GM19372 (cell line): ENCODE results near the gene GTF2H2C.
"Not testable (repeated sequence)": the region's sequence is repeated elsewhere in the genome, so short reads cannot be mapped to it uniquely, and the experiment has no call there.

Source experiments
- ATAC-seq: cut with Tn5 transposase; IDR thresholded peaks from one replicate; pipeline ENCODE4 v1.9.1; 2021; ENCODE audit warnings: mild to moderate bottlenecking, low read depth, moderate library complexity; ENCODE audit not compliant: unreplicated experiment

The GTF2H2C gene

DNA sequence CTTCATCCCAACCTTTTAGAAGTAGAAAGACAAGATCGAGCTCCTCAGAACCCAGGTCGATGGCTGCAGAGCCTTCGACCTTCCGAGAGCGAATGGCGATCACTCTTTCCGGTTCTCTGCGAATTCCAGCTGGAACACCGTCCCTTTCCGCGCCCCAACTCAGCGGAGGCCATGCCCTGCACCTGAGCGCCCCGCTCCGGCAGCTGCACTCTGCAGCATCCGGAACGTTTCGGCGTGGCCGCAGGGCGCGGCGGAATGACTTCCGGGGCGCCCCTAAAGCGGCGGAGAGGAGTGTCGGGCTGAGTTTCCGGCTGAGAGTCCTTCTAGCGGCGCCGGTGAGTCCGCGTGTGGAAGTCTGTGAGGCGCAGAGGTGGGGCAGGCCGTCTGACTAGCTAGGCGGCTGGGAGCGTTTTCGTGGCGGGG, at the start of gene GTF2H2C:
GTF2H2C (plus strand) TSS at position 284 of the 423 bp plus-strand sequence. CDS start 4,942 bp downstream, outside the sequence.
- ATAC-seq: peak; percentile 95

- ATAC-seq: no peak
Measured at GRCh38 chr5:69510694-69511093, 49.3 kb upstream of the GTF2H2C start.

DNA sequence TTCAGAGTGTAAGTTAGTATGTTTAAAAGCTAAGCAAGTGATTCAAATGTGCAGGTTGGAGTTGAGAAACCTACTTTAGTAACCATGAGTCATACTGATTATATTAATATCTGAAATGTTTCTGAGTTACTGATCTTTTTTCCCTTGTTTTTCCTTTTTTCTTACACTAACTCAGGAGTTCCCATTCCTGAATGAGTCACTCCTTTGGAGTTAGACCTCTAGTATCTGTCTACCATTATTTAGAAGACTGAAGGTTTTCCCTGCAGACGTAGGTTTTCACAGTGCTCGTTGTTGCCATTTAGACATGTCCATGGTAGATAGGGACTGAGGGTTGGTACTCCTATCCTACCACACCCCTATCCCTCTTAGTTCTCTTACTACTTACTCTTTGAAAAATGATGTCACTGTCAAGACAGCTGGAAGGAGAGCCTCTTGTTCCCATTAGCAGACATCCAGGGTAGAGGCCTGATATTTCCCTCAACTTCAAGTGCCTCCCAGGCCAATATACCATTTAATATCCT, 47.2 kb upstream of the GTF2H2C start:
- ATAC-seq: no peak

- not testable (repeated sequence) for ATAC-seq
Measured at GRCh38 chr5:69515570-69515969, 44.4 kb upstream of the GTF2H2C start.

DNA sequence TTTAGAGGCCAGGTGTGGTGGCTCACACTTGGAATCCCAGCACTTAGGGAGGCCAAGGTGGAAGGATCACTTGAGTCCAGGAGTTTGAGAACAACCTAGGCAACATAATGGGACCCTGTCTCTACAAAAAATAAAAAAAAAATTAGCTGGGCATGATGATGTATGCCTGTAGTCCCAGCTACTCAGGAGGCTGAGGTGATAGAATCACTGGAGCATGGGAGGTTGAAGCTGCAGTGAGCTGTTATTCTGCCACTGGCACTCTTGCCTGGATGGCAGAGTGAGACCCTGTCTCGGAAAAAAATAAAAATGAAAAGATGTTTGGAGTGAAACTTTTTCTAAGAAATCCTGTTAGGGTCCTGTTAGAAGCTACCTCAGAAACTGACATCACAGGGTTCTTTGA, 43.2 kb upstream of the GTF2H2C start:
- no peak for ATAC-seq

DNA sequence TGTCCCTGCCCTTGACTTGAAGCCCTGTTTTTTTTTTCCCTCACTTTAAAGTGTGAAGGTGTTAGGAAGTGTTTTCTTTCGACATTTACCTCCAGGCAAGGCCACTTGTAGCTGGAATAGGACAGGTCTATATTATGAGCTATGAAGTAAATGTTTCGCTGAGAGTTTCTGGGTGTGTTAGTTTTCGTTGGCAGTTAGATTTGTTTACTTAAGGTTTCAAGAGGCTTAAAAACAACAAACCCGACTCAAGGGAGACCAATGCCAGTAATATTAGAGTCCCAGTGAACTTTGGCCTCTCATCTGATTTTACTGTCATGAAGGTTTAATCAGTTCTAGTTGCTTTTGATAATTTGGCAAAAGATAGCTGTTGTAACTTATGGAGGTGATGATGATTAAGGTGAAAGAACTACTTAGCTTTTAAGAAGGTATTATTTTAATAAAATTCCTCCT, 42.2 kb upstream of the GTF2H2C start:
- ATAC-seq: no peak

GRCh38 chr5:69519285-69519684, 40.7 kb upstream of the GTF2H2C start:
- ATAC-seq: no peak

DNA sequence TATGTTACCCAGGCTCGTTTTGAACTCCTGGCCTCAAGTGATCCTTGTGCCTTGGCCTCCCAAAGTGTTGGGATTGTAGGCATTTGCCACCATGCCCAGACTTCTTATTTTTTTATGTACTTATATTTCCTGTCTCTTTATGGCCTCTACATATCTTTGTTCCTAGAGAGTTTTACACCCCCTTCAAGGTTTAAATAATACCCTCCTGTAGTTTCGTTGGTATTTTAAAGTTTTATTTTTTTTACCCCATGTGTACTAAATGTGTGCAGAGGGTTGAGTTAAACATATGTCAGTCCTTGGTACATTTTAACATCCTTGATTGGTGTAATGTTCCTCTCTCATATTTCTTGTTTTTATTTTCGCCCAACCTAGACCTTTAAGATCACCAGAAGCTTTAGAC, 38.0 kb upstream of the GTF2H2C start:
- no peak for ATAC-seq

DNA sequence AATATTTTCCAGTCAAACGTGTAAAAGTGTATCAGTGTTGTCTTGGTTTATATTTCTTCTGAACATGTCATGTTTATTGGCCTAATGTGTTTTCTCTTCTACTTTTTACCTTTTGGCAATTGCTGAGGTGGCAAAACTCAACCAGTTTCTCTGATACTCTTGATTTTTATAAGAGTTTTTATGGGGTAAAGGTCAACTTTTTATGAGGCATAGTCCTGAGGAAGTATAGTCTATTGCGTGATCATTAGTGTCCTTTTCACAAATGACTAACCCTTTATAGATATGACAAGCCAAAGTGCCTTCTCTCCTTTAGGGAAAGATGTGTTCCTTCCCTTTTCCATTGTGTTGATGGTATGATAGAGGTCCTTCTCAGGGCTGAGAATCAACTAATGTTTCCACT, 34.5 kb upstream of the GTF2H2C start:
- ATAC-seq: no peak

DNA sequence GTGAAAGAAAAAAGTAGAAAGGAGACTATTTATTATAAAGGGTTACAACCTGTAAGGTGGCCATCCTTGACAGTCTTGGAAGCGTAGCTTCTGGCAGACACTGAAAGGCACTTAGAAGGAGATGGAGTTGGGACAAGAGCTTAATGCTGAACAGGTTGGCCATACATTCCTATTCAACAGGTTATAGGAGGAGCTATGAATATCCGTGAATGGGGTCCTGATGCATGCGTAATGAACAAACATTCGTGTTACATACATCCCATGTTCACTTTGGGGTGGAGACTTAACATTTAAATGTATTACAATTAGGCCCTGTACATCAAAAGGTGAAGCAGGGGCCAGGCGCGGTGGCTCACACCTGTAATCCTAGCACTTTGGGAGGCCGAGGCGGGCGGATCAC, 33.3 kb upstream of the GTF2H2C start:
- no peak for ATAC-seq

DNA sequence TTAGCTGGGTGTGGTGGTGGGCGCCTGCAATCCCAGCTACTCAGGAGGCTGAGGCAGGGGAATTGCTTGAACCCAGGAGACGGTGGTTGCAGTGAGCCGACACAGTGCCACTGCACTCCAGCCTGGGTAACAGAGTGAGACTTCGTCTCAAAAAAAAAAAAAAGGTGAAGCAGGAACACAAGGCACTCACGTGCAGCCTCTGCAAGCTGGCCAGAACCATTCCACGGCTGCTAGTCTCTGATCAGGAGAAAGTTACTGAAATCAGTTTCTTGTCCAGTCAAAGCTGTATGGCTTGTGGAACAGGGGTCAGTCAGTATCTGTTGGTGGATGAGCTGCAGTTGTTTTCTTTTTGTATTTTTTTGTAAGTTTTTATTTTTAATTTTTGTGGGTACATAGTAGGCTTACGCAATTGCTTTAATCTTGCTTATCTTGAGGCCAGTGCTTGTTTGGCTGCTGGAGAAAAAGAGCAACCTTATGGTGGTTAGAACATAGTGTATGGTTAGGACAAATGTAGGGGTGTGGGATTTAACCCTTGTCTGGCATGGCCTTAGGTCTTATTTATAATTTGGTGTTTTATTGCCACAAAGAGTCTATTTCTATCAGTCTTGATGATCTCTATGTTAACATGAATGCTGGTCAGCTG, 32.7 kb upstream of the GTF2H2C start:
- no peak for ATAC-seq

DNA sequence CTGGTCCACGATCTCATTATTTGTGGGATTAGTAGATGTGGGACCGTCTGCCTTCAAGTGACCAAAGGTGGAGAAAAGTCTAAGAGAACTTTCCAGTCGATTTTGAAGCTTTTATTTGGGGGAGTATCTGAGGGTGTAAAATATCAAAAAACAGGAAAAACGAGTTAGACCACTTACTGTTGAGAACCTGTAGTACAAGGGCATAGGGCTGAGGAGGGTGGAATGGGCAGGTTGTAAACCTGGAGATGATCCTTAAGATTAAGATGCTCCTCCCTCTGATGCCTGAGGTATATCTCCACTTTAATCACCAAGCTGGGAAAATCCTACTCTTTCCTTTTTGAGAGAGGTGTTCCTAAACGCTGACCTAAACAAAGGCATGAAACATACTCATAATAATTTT, 32.0 kb upstream of the GTF2H2C start:
- ATAC-seq: no peak

GRCh38 chr5:69528609-69529008, 31.4 kb upstream of the GTF2H2C start:
- ATAC-seq: no peak

DNA sequence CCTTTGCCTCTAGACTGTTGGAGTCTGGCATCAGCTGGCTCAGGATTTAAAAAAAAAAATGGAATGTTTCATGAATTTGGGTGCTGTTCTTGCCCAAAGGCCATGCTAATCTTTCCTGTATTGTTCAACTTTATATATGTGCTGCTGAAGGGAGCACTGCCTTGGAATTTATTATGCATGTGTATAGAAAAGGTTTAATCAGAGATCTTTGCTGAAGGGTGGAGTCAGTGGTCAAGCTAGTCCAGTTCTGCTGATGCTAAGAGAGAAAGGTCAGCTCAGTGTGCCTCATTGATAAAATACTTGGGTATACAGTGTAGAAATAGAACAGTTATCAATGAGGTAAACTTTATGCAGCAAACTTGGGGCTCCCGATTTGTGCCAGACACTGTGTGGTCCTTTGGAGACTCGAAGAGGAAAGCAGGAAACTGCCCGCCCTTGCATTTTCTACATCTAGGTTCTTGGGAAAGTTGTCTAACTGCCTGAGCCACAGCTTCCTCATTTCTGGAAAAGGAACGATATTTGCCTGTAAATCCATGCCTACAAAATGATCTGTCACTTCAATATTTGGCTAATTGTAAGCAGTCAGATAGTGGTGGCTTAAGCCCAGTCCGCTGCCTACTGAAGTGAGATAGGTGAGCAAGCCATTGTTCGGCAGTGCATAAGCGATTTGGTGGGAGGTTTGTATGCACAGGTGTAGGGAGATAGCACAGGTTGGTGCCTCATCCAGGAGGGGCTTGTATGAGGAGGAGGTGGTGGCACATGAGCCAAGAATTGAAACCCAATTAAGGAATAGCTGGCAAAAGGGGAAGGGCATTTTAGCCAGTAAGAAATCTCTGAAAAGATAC, 29.2 kb upstream of the GTF2H2C start:
- no peak for ATAC-seq

DNA sequence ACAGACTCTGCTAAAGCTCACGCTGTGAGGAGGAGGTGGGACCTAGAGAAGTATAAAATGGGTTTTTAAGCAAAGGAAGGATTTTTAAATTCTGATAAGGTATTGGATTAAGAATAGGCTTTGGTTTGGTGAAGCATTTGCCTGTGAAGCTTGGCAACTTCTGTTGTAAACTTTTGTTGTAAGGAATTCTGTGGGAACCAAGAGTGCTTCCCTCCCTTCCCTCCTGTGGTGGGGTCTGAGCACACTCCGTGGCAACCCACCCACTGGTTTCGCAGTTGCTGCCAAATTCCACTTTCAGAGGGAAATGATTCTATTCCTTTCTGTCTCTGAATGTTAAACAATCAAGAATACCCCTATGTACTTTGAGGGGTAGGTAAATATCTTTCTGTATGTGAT, 28.6 kb upstream of the GTF2H2C start:
- no peak for ATAC-seq

GRCh38 chr5:69537911-69538310, 22.1 kb upstream of the GTF2H2C start:
- ATAC-seq: not testable (repeated sequence)

DNA sequence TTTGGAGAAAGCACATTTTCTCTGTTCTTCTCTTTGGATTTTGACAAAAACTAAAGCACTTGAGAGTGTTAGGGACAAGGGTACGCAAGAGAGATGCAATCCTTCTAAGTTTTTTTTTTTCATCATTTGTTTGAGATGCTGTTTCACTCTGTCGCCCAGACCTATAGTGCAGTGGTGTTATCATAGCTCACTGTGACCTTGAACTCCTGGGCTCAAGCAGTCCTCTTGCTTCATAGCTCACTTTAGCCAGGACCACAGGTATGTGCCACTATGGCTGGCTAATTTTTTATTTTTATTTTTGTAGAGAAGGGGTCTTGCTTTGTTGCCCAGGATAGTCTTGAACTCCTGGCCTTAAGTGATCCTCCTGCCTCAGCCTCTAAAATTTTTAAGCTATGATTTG, 21.3 kb upstream of the GTF2H2C start:
- not testable (repeated sequence) for ATAC-seq

DNA sequence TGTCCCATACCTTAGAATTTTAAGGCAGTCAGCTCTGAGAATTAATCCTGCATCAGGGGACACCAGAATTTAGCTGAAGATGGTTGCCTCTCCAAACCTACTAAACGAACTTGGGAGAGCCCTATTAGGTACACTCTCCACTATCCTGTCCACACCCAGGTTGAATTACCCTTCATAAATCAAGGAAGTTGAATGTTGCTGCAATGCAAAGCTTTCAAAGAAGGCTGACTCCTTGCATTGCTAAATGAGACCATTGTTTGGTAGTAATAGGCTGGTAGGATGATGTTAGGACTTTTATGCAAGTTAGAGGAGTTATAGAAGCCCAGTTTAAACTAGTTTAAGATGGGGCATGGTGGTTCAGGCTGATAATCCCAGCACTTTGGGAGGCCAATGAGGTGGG, 18.6 kb upstream of the GTF2H2C start:
- ATAC-seq: not testable (repeated sequence)

DNA sequence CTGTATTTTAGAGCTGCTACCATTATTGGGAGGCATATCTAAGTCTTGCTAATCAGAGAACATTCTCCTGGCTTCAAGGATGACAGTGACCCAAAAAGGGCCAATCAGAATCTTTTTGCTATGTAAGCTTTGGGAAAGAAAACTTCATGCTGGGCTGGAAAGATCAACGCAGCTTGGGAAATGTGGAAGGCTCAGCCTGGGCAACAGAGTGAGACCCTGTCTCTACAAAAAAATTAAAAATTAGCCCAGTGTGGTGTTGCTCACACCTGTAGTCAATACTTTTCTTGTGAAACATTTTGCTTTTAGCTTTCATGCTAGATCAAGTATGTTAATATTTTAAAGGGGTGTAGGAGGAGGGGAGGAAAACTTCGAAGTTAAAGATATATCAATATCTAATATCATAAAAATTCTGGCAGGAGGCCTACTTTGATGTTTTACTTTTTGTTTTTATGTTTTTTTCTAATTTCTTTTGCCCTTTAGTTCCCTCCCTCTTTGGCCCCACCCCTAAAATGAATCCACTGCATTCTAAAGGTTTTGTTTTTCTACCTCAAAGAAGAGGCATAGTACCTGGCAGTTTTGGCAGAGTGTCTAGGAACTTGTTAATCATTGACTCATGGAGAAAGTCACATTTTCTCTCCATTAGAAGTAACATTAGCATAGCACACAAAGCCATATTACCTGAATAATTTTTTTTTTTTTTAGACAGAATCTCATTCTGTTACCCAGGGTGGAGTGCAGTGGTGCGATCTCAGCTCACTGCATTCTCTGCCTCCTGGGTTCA, 17.0 kb upstream of the GTF2H2C start:
- not testable (repeated sequence) for ATAC-seq

DNA sequence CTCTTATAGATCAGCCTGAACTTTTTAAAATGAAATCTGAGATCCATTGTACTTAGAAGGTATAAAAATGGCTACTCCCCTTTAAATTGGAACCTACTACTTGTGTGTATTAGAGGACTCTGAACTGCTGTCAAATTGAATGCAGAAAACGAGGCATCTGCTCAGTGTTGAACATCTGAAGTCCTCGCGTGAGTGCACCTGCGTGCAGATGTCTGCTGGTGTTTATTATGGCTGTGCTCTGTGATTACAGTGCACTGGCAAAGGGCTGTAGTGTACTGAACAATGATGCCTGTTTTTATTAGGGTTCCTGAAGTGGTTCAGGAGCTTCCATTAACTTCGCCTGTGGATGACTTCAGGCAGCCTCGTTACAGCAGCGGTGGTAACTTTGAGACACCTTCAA, 15.4 kb upstream of the GTF2H2C start:
- ATAC-seq: not testable (repeated sequence)
